Right lobe of liver (tissue), 4 donors: ENCODE results near the gene SLC25A51.

Source experiments
- CTCF ChIP-seq, 4 donors: fragments of 200-600 bp in 3 of 4; fragments of 450-650 bp in 1 of 4; IDR thresholded peaks; one replicate each; pipeline versions ENCODE4 v1.5.1 to v1.8.0; 2016 to 2022; ENCODE audit warnings: antibody characterized with exemption in 4 of 4, mild to moderate bottlenecking in 2 of 4
- POLR2A ChIP-seq: fragments of 450-650 bp; IDR thresholded peaks from one replicate; pipeline ENCODE4 v1.6.1; 2017; ENCODE audit warnings: antibody characterized with exemption, mild to moderate bottlenecking
- donor health status: DM: no; HTN: no; CAD: no.
- donor health status: DM: no; HTN: no; CAD: no.
- donor health status: DM: no; HTN: yes; CAD: no.

GRCh38 chr9:37859043-37859442 is 44.9 kb downstream of the SLC25A51 start:
- TF ChIP-seq CTCF (IDR thresholded peaks at IDR 0.05) (peak in 1 of 4 donors; percentile 10), POLR2A (no peak)
